Neutrophil (primary cell): ENCODE data around the gene SRRM4.

Experiments used
- H3K27ac ChIP-seq: fragments of 200-600 bp; sonication (generic); 2 replicates; pipeline ENCODE4 v1.5.1; 2016; ENCODE audit warnings: mild to moderate bottlenecking, moderate library complexity
- H3K27me3 ChIP-seq: fragments of 200-600 bp; sonication (generic); 2 replicates; pipeline ENCODE4 v1.6.0; 2016; ENCODE audit warnings: mild to moderate bottlenecking
- H3K36me3 ChIP-seq: fragments of 200-600 bp; sonication (generic); 2 replicates; pipeline ENCODE4 v1.5.1; 2017
- H3K4me1 ChIP-seq, 2 experiments: fragments of 200-600 bp in 1 of 2; sonication (generic) in 1 of 2; 1 replicate in 1 of 2; 2 replicates in 1 of 2; pipeline versions ENCODE4 v1.5.1 to v1.6.1; 2013 to 2016; ENCODE audit warnings: low read depth in 1 of 2, low read length in 1 of 2, mild to moderate bottlenecking in 1 of 2, moderate library complexity in 1 of 2; ENCODE audit not compliant: control insufficient read depth in 1 of 2, insufficient read depth in 1 of 2
- H3K4me3 ChIP-seq, 2 experiments: fragments of 200-600 bp in 1 of 2; sonication (generic) in 1 of 2; 1 replicate in 1 of 2; 2 replicates in 1 of 2; pipeline ENCODE4 v1.5.1; 2013 to 2016; ENCODE audit warnings: low read depth in 1 of 2, low read length in 1 of 2, mild to moderate bottlenecking in 1 of 2, moderate library complexity in 1 of 2
- H3K9me3 ChIP-seq: fragments of 200-600 bp; sonication (generic); 2 replicates; pipeline ENCODE4 v1.5.1; 2016
- CTCF ChIP-seq: fragments of 200-600 bp; sonication (generic); IDR thresholded peaks from 2 replicates; pipeline ENCODE4 v1.5.1; 2016; ENCODE audit warnings: antibody characterized with exemption

SRRM4 gene

GRCh38 chr12:118960865-118961264 lies 20.5 kb upstream of the SRRM4 start:
- Histone ChIP-seq H3K4me1 (no peaks in the 10 kb centered on the region), H3K4me3 (no peak overlapping the region), H3K36me3 (no peaks in the 10 kb centered on the region), H3K27ac (no peak overlapping the region), H3K9me3 (no peaks in the 10 kb centered on the region), H3K27me3 (no peaks in the 10 kb centered on the region)
- TF ChIP-seq CTCF, result no peak

GRCh38 chr12:118964988-118965387 lies 16.4 kb upstream of the SRRM4 start:
- Histone ChIP-seq H3K4me3 (no peak overlapping the region), H3K9me3 (no peaks in the 10 kb centered on the region), H3K27me3 (no peaks in the 10 kb centered on the region), H3K27ac (no peak overlapping the region), H3K36me3 (no peaks in the 10 kb centered on the region), H3K4me1 (no peaks in the 10 kb centered on the region)
- no peak for TF ChIP-seq CTCF

- Histone ChIP-seq H3K4me3 (no peak overlapping the region), H3K27me3 (no peaks in the 10 kb centered on the region), H3K4me1 (no peaks in the 10 kb centered on the region), H3K27ac (no peak overlapping the region), H3K36me3 (no peaks in the 10 kb centered on the region), H3K9me3 (no peaks in the 10 kb centered on the region)
- no peak for TF ChIP-seq CTCF
These were observed 10.5 kb upstream of the SRRM4 start for GRCh38 chr12:118970856-118971255.

GRCh38 chr12:118972982-118973381 lies 8.4 kb upstream of the SRRM4 start:
- no peaks in the 10 kb centered on the region for H3K27me3 ChIP-seq
- no peaks in the 10 kb centered on the region for H3K36me3 ChIP-seq
- no peak overlapping the region for H3K4me3 ChIP-seq
- no peak overlapping the region for H3K27ac ChIP-seq
- no peaks in the 10 kb centered on the region for H3K9me3 ChIP-seq
- H3K4me1 ChIP-seq, result no peaks in the 10 kb centered on the region
- TF ChIP-seq CTCF, result no peak

- H3K27ac ChIP-seq, result no peak overlapping the region
- H3K27me3 ChIP-seq, result peaks cover 55% of the 10 kb centered on the region
- H3K4me1 ChIP-seq, result no peaks in the 10 kb centered on the region
- no peak overlapping the region for H3K4me3 ChIP-seq
- no peaks in the 10 kb centered on the region for H3K9me3 ChIP-seq
- TF ChIP-seq CTCF, result no peak
- no peaks in the 10 kb centered on the region for H3K36me3 ChIP-seq
These were observed 1.5 kb upstream of the SRRM4 start for GRCh38 chr12:118979763-118980406.
